Adipocyte (in vitro differentiated cells): Measurements from ENCODE around the gene GMPR.
A peak's percentile ranks its signal among the peaks of the same experiment; 100 is the strongest.

Source experiments
- DNase-seq: peaks from one replicate; pipeline ENCODE4 v3.0.0-alpha.2; 2015; ENCODE audit warnings: low read depth
- H3K27me3 ChIP-seq: replicated peaks from 2 replicates; pipeline ENCODE4 v1.7.0; 2013; ENCODE audit warnings: mild to moderate bottlenecking, low read length, moderate library complexity; ENCODE audit not compliant: control insufficient read depth, insufficient read depth
- H3K36me3 ChIP-seq: 2 replicates; pipeline ENCODE4 v1.7.0; 2013; ENCODE audit warnings: low read length, mild to moderate bottlenecking, moderate library complexity; ENCODE audit not compliant: control insufficient read depth, insufficient read depth, severe bottlenecking
- H3K4me1 ChIP-seq: 2 replicates; pipeline ENCODE4 v1.7.0; 2013; ENCODE audit warnings: mild to moderate bottlenecking, low read length, moderate library complexity; ENCODE audit not compliant: control insufficient read depth, insufficient read depth
- H3K4me3 ChIP-seq: 2 replicates; pipeline ENCODE4 v1.7.0; 2013; ENCODE audit warnings: mild to moderate bottlenecking, low read length, moderate library complexity
- H3K9ac ChIP-seq: 2 replicates; pipeline ENCODE4 v1.7.0; 2013; ENCODE audit warnings: mild to moderate bottlenecking, low read length, moderate library complexity
- H3K9me3 ChIP-seq: 2 replicates; pipeline ENCODE4 v1.7.0; 2013; ENCODE audit warnings: mild to moderate bottlenecking, low read length, moderate library complexity; ENCODE audit not compliant: control insufficient read depth

GMPR gene

GRCh38 chr6:16278048-16278724, 39.8 kb downstream of the GMPR start:
- DNase-seq = peak; percentile 11
- Histone ChIP-seq H3K4me3 (no peak overlapping the region), H3K9me3 (no peaks in the 10 kb centered on the region), H3K9ac (no peak overlapping the region), H3K36me3 (no peaks in the 10 kb centered on the region), H3K27me3 (no peaks in the 10 kb centered on the region), H3K4me1 (peaks cover 29% of the 10 kb centered on the region)

GRCh38 chr6:16278750-16279149, 40.4 kb downstream of the GMPR start:
- Histone ChIP-seq H3K4me1 (peaks cover 27% of the 10 kb centered on the region), H3K9ac (no peak overlapping the region), H3K4me3 (no peak overlapping the region), H3K36me3 (no peaks in the 10 kb centered on the region), H3K27me3 (no peaks in the 10 kb centered on the region), H3K9me3 (no peaks in the 10 kb centered on the region)
- no peak for DNase-seq

- H3K9ac ChIP-seq = no peak overlapping the region
- H3K27me3 ChIP-seq = no peaks in the 10 kb centered on the region
- no peak for DNase-seq
- H3K4me1 ChIP-seq = peaks cover 27% of the 10 kb centered on the region
- no peaks in the 10 kb centered on the region for H3K9me3 ChIP-seq
- H3K4me3 ChIP-seq = no peak overlapping the region
- no peaks in the 10 kb centered on the region for H3K36me3 ChIP-seq
Observed at GRCh38 chr6:16279243-16279642, 40.9 kb downstream of the GMPR start.

- H3K4me1 ChIP-seq = peaks cover 22% of the 10 kb centered on the region
- H3K36me3 ChIP-seq = no peaks in the 10 kb centered on the region
- H3K9me3 ChIP-seq = no peaks in the 10 kb centered on the region
- H3K9ac ChIP-seq = no peak overlapping the region
- no peak overlapping the region for H3K4me3 ChIP-seq
- no peak for DNase-seq
- peaks cover 4% of the 10 kb centered on the region for H3K27me3 ChIP-seq
Observed at GRCh38 chr6:16282370-16282769, 44.0 kb downstream of the GMPR start.

GRCh38 chr6:16284472-16284871, 46.1 kb downstream of the GMPR start:
- Histone ChIP-seq H3K36me3 (no peaks in the 10 kb centered on the region), H3K4me1 (peaks cover 11% of the 10 kb centered on the region), H3K9ac (no peak overlapping the region), H3K27me3 (peaks cover 4% of the 10 kb centered on the region), H3K9me3 (no peaks in the 10 kb centered on the region), H3K4me3 (no peak overlapping the region)
- DNase-seq = no peak

- Histone ChIP-seq H3K4me3 (no peak overlapping the region), H3K27me3 (peaks cover 4% of the 10 kb centered on the region), H3K4me1 (peaks cover 4% of the 10 kb centered on the region), H3K36me3 (no peaks in the 10 kb centered on the region), H3K9me3 (no peaks in the 10 kb centered on the region), H3K9ac (no peak overlapping the region)
- no peak for DNase-seq
Observed at GRCh38 chr6:16285467-16286150, 47.2 kb downstream of the GMPR start.

- Histone ChIP-seq H3K27me3 (peaks cover 4% of the 10 kb centered on the region), H3K9ac (no peak overlapping the region), H3K4me1 (no peaks in the 10 kb centered on the region), H3K36me3 (no peaks in the 10 kb centered on the region), H3K9me3 (no peaks in the 10 kb centered on the region), H3K4me3 (no peak overlapping the region)
- DNase-seq = peak; percentile 54
Observed at GRCh38 chr6:16286151-16286522, 47.8 kb downstream of the GMPR start.

- no peak overlapping the region for H3K4me3 ChIP-seq
- no peaks in the 10 kb centered on the region for H3K9me3 ChIP-seq
- DNase-seq = no peak
- no peak overlapping the region for H3K9ac ChIP-seq
- H3K36me3 ChIP-seq = no peaks in the 10 kb centered on the region
- H3K27me3 ChIP-seq = peaks cover 4% of the 10 kb centered on the region
- H3K4me1 ChIP-seq = no peaks in the 10 kb centered on the region
Observed at GRCh38 chr6:16288163-16288562, 49.8 kb downstream of the GMPR start.

GRCh38 chr6:16291739-16292138, 53.4 kb downstream of the GMPR start:
- no peak overlapping the region for H3K9ac ChIP-seq
- H3K4me3 ChIP-seq = no peak overlapping the region
- H3K27me3 ChIP-seq = no peaks in the 10 kb centered on the region
- no peak for DNase-seq
- H3K4me1 ChIP-seq = no peaks in the 10 kb centered on the region
- no peaks in the 10 kb centered on the region for H3K36me3 ChIP-seq
- H3K9me3 ChIP-seq = no peaks in the 10 kb centered on the region

- Histone ChIP-seq H3K4me1 (no peaks in the 10 kb centered on the region), H3K27me3 (no peaks in the 10 kb centered on the region), H3K9ac (no peak overlapping the region), H3K36me3 (no peaks in the 10 kb centered on the region), H3K9me3 (no peaks in the 10 kb centered on the region), H3K4me3 (no peak overlapping the region)
- no peak for DNase-seq
Observed at GRCh38 chr6:16292432-16292831, 54.0 kb downstream of the GMPR start.

- DNase-seq = peak; percentile 62
- no peaks in the 10 kb centered on the region for H3K36me3 ChIP-seq
- no peak overlapping the region for H3K9ac ChIP-seq
- H3K4me1 ChIP-seq = no peaks in the 10 kb centered on the region
- no peaks in the 10 kb centered on the region for H3K9me3 ChIP-seq
- no peak overlapping the region for H3K4me3 ChIP-seq
- no peaks in the 10 kb centered on the region for H3K27me3 ChIP-seq
Observed at GRCh38 chr6:16292942-16293341, 54.6 kb downstream of the GMPR start.

- no peak for DNase-seq
- Histone ChIP-seq H3K4me3 (no peak overlapping the region), H3K9me3 (no peaks in the 10 kb centered on the region), H3K36me3 (no peaks in the 10 kb centered on the region), H3K27me3 (no peaks in the 10 kb centered on the region), H3K9ac (no peak overlapping the region), H3K4me1 (no peaks in the 10 kb centered on the region)
Observed at GRCh38 chr6:16294371-16294770, 56.0 kb downstream of the GMPR start.
